ENCODE data around the gene PDX1. TPM values are rescaled to one million over a fixed set of nuclear protein-coding genes. Genes with fewer than 3 reads are reported as not detected.

PDX1 gene
- total RNA-seq, 1 experiment from 2014 or later: not detected

- TF ChIP-seq ATF2 (CRISPR knock-in tag; IDR thresholded peaks at IDR 0.05; ENCODE audit: borderline replicate concordance, low read depth) (no peak), ZNF396 (CRISPR knock-in tag; IDR thresholded peaks at IDR 0.05; ENCODE audit: borderline replicate concordance) (no peak), NR2C2 (CRISPR knock-in tag; IDR thresholded peaks at IDR 0.05) (no peak), OVOL2 (CRISPR knock-in tag; IDR thresholded peaks at IDR 0.05; ENCODE audit: borderline replicate concordance) (no peak), ZNF317 (CRISPR knock-in tag; IDR thresholded peaks at IDR 0.05; ENCODE audit: borderline replicate concordance, low read depth) (no peak), NR1H2 (CRISPR knock-in tag; IDR thresholded peaks at IDR 0.05) (no peak), MLX (CRISPR knock-in tag; IDR thresholded peaks at IDR 0.05) (no peak), RELA (CRISPR knock-in tag; IDR thresholded peaks at IDR 0.05; ENCODE audit: borderline replicate concordance) (no peak), NR3C1 (CRISPR knock-in tag; conservative IDR thresholded peaks at IDR 0.05; ENCODE audit: low read depth) (no peak)
Measured at GRCh38 chr13:27926644-27927434, 7.0 kb downstream of the PDX1 start (continued).

- no peaks in the 10 kb centered on the region for H3K9me3 Mint-ChIP-seq
- ATAC-seq (peak; percentile 17), DNase-seq (ENCODE audit: low spot score) (peak; percentile 29)
- POLR2A ChIA-PET: no interaction called here
- H3K36me3 Mint-ChIP-seq: peaks cover 6% of the 10 kb centered on the region; the same call in 1 of the 2 replicates
- TF ChIP-seq AFF4 (CRISPR knock-in tag; IDR thresholded peaks at IDR 0.05; ENCODE audit: borderline replicate concordance): no peak
- TF ChIP-seq HMGXB4 (CRISPR knock-in tag; IDR thresholded peaks at IDR 0.05): no peak
- TF ChIP-seq FOXP4 (CRISPR knock-in tag; IDR thresholded peaks at IDR 0.05): no peak
- no peak for TF ChIP-seq ARID4B (CRISPR knock-in tag; IDR thresholded peaks at IDR 0.05; ENCODE audit: borderline replicate concordance)
- peaks cover 46% of the 10 kb centered on the region for H3K4me1 Mint-ChIP-seq
- CTCF ChIA-PET: interaction anchor here (0.9 to 4.6 kb wide), 8 partner anchors 27 to 566 kb away, joined by 3 to 39 read pairs (median 6); no protein-coding TSS in a partner anchor
- H3K27me3 Mint-ChIP-seq (ENCODE audit: low read depth): peaks cover 100% of the 10 kb centered on the region
- peak overlapping the region; percentile 32; the same call in 1 of the 2 replicates for H3K4me3 Mint-ChIP-seq
- H3K27ac Mint-ChIP-seq: no peak overlapping the region
Measured at GRCh38 chr13:27927444-27928352, 7.9 kb downstream of the PDX1 start.

All from WTC11 (cell line).